ENCODE results near the gene NFYB.
"Not testable (repeated sequence)": the region's sequence is repeated elsewhere in the genome, so short reads cannot be mapped to it uniquely, and the experiment has no call there.

The NFYB gene

DNA sequence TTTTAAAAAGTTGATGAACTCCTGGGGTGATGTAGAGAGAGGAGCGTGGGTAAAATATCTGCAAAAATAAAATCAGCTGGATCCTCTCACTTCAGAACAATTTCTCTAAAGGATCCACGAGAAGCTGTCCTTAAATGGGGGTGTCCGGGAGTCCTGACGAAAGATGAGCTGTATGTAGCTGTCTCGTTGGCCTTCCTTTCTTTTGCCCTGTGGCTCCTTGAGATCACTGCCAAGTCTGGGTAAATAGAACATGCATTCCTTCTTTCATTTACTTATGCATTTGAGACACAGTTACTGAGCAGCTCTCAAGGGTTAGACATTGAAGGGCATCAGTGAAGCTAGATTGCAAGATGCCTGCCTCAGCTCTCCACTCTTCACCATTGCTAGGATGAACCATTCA lies 42.4 kb upstream of the NFYB start:
- no peak overlapping the region for H3K4me3 ChIP-seq (ENCODE audit: low read depth, low read length)
- TF ChIP-seq, protein P1, sequence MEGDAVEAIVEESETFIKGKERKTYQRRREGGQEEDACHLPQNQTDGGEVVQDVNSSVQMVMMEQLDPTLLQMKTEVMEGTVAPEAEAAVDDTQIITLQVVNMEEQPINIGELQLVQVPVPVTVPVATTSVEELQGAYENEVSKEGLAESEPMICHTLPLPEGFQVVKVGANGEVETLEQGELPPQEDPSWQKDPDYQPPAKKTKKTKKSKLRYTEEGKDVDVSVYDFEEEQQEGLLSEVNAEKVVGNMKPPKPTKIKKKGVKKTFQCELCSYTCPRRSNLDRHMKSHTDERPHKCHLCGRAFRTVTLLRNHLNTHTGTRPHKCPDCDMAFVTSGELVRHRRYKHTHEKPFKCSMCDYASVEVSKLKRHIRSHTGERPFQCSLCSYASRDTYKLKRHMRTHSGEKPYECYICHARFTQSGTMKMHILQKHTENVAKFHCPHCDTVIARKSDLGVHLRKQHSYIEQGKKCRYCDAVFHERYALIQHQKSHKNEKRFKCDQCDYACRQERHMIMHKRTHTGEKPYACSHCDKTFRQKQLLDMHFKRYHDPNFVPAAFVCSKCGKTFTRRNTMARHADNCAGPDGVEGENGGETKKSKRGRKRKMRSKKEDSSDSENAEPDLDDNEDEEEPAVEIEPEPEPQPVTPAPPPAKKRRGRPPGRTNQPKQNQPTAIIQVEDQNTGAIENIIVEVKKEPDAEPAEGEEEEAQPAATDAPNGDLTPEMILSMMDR (IDR thresholded peaks at IDR 0.05; ENCODE audit: low read depth, low read length) = no peak
- in situ Hi-C loops (cut with HindIII; ENCODE audit: low sequenced_read_pairs) = no loop called here
- DNase-seq (ENCODE audit: low read depth, low spot score) = no peak

DNA sequence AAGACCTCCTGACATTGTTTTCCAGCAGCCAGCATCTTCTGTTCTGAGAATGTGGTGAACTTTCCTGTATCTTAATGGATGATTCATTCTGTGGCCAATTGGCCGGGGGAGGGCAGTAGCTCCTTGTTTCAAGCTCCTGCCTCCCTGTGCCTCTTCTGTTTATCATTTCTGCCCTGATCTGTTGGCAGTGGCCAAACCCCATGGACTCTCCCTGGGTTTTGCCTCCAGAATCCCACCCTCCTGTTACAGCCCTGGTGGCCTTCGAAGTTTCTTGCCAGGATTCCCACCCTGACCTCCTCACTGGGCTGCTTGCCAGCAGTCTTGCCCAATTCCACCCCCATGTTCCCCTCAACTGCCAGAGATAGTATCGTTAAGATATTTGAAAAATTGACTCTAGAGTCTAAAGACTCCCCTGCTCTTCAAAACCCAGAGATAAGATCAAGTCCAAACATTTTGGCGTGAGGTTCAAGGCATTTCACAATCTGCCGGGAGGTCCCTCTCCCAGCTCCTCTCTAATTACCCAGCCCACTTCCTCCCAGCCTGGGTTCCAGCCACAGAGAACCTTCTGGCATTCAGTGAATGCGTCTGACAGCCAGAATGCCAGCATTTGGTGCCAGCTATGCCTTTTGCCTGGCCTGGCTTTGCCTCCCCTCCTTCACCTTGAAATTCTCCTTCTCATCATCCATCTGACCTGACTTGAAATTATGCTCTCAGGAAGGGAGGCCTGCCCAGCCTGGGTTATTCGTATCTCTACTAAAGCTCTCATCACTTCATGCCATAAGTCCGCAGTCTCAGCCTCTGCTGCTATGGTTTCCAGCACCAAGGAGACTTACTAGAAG lies 39.9 kb upstream of the NFYB start:
- in situ Hi-C loops (cut with HindIII; ENCODE audit: low sequenced_read_pairs) = no loop called here
- DNase-seq (ENCODE audit: low read depth, low spot score) = peak; percentile 95
- TF ChIP-seq, protein P1 (IDR thresholded peaks at IDR 0.05; ENCODE audit: low read depth, low read length) = peak; percentile 54
- H3K4me3 ChIP-seq (ENCODE audit: low read depth, low read length) = no peak overlapping the region

DNA sequence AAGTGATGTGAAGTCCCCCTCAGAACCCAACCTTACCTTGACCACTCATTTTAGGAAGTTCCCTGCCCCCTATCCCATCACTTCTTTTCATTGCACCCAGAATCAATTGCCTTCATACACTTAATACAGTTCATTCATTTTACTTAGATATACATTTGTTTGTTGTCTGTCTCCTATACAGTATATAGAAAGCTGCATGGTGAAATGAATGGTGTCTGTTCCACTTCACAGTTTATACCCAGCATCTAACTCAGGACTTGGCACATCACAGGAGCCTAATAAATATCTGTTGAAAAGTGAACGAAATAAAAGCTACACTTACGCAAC lies 39.3 kb upstream of the NFYB start:
- DNase-seq (ENCODE audit: low read depth, low spot score) = no peak
- TF ChIP-seq, protein P1 (IDR thresholded peaks at IDR 0.05; ENCODE audit: low read depth, low read length) = no peak
- no peak overlapping the region for H3K4me3 ChIP-seq (ENCODE audit: low read depth, low read length)

DNA sequence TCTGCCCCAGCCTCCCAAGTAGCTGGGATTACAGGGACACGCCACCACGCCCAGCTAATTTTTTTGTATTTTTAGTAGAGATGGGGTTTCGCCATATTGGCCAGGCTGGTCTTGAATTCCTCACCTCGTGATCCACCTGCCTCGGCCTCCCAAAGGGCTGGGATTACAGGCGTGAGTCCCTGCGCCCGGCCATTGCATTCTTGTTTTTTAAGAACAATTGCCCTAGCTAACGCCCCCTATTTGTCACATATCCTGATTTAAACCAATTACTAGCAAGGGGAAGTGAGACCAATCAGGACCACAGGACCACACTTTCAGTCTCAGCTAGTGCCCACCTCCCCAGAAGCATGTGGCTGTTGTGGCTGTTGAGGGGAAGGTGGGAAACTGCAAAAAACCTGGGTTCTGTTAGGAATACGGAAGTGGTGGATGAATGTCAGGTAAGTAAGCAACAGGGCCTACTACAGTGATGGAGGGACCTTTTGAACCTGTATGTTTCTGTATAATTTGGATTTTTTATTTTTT lies 37.8 kb upstream of the NFYB start:
- no peak for DNase-seq (ENCODE audit: low read depth, low spot score)
- no peak overlapping the region for H3K4me3 ChIP-seq (ENCODE audit: low read depth, low read length)
- TF ChIP-seq, protein P1 (IDR thresholded peaks at IDR 0.05; ENCODE audit: low read depth, low read length) = no peak
- in situ Hi-C loops (cut with HindIII; ENCODE audit: low sequenced_read_pairs) = no loop called here

More for the DNA sequence above, 39.3 kb upstream of the NFYB start:
- in situ Hi-C loops (cut with HindIII; ENCODE audit: low sequenced_read_pairs) = no loop called here

DNA sequence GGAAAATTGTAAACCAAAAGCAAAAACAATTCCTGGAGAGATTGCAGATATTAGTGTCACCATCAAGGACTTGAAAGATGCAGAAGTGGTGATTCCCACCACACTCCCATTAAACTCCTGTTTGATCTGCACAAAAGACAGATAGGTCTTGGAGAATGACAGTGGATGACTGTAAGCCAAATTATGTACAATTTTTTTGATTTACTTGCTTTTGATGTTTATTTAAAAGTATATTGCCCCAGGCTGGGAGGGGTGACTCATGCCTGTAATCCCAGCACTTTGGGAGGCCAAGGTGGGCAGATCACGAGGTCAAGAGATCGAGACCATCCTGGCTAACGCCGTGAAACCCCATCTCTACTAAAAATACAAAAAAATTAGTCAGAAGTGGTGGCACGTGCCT lies 35.8 kb upstream of the NFYB start:
- DNase-seq (ENCODE audit: low read depth, low spot score); H3K4me3 ChIP-seq (ENCODE audit: low read depth, low read length); in situ Hi-C loops (cut with HindIII; ENCODE audit: low sequenced_read_pairs): not testable (repeated sequence)

DNA sequence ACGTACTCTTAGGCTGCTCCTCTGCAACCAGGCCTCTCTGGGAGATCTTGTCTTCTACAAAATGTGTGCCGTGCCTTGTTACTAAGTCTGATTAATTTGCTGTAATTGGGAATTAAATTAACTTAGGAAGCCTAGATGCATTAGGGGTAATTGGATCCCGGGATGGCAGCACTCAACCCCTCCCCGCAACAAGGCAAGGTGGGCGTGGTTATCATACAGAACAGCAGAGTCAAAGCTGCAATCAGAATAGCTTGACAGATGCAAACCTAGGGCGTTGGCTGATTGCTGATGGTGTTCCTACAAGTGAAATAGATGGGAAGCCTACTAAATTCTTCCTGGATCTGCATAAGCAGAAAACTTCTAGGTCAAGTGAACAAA lies 34.5 kb upstream of the NFYB start:
- no peak for DNase-seq (ENCODE audit: low read depth, low spot score)
- TF ChIP-seq, protein P1 (IDR thresholded peaks at IDR 0.05; ENCODE audit: low read depth, low read length) = no peak
- H3K4me3 ChIP-seq (ENCODE audit: low read depth, low read length) = no peak overlapping the region
- in situ Hi-C loops (cut with HindIII; ENCODE audit: low sequenced_read_pairs) = no loop called here

DNA sequence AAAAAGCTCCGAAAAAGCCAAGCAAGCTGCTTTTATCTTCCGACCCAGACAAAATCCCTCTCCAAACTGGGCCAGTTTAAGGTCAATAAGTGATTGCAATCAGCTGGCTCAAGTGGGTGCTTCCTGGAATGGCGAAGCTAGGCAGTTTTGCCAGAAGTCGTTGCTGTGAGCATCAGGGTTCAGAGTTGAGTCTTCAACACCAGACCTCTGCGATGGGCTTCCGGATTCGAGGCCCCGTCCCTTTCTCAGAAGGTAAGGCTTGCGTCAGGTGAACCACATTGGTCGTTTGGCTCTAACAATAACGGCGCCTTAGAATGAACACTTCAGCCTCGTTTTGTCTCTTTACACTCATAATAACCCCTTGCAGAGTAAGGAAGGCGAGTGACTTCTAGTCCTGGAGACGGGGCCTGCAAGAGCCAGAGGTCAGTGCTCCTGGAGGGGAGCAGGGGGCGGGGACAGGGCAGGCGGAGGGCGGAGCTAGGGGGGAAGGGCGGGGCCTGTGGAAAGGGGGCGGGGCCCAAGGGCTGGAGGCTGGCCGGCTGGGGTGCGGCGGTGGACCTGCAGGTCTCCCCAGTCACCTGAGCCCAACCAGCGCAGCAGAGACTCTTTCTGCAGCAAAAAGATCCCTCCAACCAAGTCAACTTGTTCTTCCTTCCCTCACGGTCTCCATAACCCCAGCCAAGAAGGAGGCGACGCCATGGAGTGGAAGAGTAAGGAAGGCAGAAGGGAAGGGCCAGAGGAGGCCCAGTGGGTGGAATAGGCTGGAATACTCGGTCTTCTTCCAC lies 34.0 kb upstream of the NFYB start:
- no peak for DNase-seq (ENCODE audit: low read depth, low spot score)
- in situ Hi-C loops (cut with HindIII; ENCODE audit: low sequenced_read_pairs) = no loop called here
- TF ChIP-seq, protein P1 (IDR thresholded peaks at IDR 0.05; ENCODE audit: low read depth, low read length) = no peak
- no peak overlapping the region for H3K4me3 ChIP-seq (ENCODE audit: low read depth, low read length)
